ENCODE data around the gene DCDC2C.

DNA sequence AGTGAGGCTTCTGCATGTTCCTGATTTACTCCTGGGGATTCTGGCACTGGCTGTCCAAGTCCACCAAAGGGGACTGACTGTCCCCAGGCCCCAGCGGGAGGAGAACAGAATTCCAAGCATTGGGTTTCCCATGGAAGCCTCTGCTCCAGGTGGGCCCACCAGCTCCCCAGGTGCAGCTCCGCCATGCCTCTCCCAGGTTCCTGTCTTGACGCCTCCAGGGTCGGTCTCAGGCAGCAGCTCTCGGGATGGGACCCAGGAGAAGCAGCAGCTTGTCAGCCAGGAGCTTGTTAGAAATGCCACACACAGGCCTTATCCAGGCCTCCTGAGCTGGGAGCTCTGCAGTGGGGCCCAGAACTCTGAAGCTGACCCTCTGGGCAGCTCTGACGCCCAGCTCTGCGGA is 47.9 kb downstream of the DCDC2C start:
- TF ChIP-seq, protein P1, sequence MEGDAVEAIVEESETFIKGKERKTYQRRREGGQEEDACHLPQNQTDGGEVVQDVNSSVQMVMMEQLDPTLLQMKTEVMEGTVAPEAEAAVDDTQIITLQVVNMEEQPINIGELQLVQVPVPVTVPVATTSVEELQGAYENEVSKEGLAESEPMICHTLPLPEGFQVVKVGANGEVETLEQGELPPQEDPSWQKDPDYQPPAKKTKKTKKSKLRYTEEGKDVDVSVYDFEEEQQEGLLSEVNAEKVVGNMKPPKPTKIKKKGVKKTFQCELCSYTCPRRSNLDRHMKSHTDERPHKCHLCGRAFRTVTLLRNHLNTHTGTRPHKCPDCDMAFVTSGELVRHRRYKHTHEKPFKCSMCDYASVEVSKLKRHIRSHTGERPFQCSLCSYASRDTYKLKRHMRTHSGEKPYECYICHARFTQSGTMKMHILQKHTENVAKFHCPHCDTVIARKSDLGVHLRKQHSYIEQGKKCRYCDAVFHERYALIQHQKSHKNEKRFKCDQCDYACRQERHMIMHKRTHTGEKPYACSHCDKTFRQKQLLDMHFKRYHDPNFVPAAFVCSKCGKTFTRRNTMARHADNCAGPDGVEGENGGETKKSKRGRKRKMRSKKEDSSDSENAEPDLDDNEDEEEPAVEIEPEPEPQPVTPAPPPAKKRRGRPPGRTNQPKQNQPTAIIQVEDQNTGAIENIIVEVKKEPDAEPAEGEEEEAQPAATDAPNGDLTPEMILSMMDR (IDR thresholded peaks at IDR 0.05; ENCODE audit: poor library complexity): no peak
- TF ChIP-seq EZH2phosphoT487 (IDR thresholded peaks at IDR 0.05; ENCODE audit: low read depth, severe bottlenecking, unreplicated experiment) (no peak), EZH2 (IDR thresholded peaks at IDR 0.05; ENCODE audit: borderline replicate concordance) (no peak)
